ENCODE results near the gene STAB1. TPM values are rescaled to one million over a fixed set of nuclear protein-coding genes. Genes with fewer than 3 reads are reported as not detected.
A peak's percentile ranks its signal among the peaks of the same experiment; 100 is the strongest.

The STAB1 gene
- total and polyA plus RNA-seq, 2 of the 13 experiments (the other 11 are each of a cell fraction or from before 2014, with no cell fraction given), result 0.09 to 0.34 TPM

- TF ChIP-seq PRMT3 (CRISPR knock-in tag; IDR thresholded peaks at IDR 0.05; ENCODE audit: borderline replicate concordance, low read depth) (no peak), ONECUT2 (CRISPR knock-in tag; IDR thresholded peaks at IDR 0.05) (no peak), ZFP36L2 (CRISPR knock-in tag; IDR thresholded peaks at IDR 0.05) (no peak), ATM (IDR thresholded peaks at IDR 0.05; ENCODE audit: borderline replicate concordance) (no peak), ZFX (CRISPR knock-in tag; IDR thresholded peaks at IDR 0.05; ENCODE audit: low read depth) (peak; percentile 72), HCFC1 (IDR thresholded peaks at IDR 0.05; ENCODE audit: low read depth, low read length) (no peak), SMAD1 (CRISPR knock-in tag; IDR thresholded peaks at IDR 0.05; ENCODE audit: borderline replicate concordance, low read depth) (no peak), ZNF10 (CRISPR knock-in tag; IDR thresholded peaks at IDR 0.05; ENCODE audit: borderline replicate concordance, low read depth) (no peak), ZFP37 (CRISPR knock-in tag; IDR thresholded peaks at IDR 0.05; ENCODE audit: borderline replicate concordance) (no peak), TRAFD1 (CRISPR knock-in tag; IDR thresholded peaks at IDR 0.05; ENCODE audit: borderline replicate concordance) (no peak), ZNF251 (CRISPR knock-in tag; IDR thresholded peaks at IDR 0.05) (no peak), U2AF2 (IDR thresholded peaks at IDR 0.05; ENCODE audit: low read depth, low read length) (no peak), TCF7 (IDR thresholded peaks at IDR 0.05; ENCODE audit: low read depth) (no peak), ZNF7 (CRISPR knock-in tag; IDR thresholded peaks at IDR 0.05) (no peak), TERF1 (CRISPR knock-in tag; IDR thresholded peaks at IDR 0.05) (no peak), ZMAT3 (CRISPR knock-in tag; conservative IDR thresholded peaks at IDR 0.05) (peak; percentile 34; the same call in 1 of the 2 replicates), RBFOX2 (IDR thresholded peaks at IDR 0.05; ENCODE audit: low read depth, low read length) (peak; percentile 83), ZNF564 (CRISPR knock-in tag; IDR thresholded peaks at IDR 0.05) (no peak; the same call in 1 of the 2 replicates), ZNF687 (CRISPR knock-in tag; IDR thresholded peaks at IDR 0.05) (peak; percentile 85), KAT2B (IDR thresholded peaks at IDR 0.05; ENCODE audit: borderline replicate concordance, low read depth, low read length) (no peak), ZNF331 (CRISPR knock-in tag; IDR thresholded peaks at IDR 0.05) (no peak), ZNF724P (CRISPR knock-in tag; IDR thresholded peaks at IDR 0.05; ENCODE audit: borderline replicate concordance) (no peak)
Measured at GRCh38 chr3:52455283-52456168, 39.6 kb upstream of the STAB1 start, which contains the start of gene NISCH (continued).

Measured in HepG2 (cell line).